ENCODE results near the gene BMP6.

DNA sequence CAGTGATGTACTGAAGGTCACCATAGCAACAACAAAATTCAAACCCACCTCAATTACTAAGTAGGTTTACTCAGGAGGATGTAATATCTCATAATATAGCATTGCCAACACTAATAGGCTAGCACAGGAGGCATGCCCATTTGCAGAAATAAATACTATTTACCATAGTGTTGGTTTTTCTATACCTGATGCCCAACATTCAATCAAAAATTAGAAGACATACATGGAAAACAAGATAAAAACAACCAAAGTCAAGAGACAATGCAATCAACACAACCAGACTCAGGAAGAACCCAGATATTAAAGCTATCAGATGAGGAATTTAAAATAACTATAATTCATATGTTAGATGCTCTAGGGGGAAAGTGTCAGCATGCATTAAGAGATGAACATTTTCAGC is 199.0 kb downstream of the BMP6 start:
- TF ChIP-seq, protein P1, sequence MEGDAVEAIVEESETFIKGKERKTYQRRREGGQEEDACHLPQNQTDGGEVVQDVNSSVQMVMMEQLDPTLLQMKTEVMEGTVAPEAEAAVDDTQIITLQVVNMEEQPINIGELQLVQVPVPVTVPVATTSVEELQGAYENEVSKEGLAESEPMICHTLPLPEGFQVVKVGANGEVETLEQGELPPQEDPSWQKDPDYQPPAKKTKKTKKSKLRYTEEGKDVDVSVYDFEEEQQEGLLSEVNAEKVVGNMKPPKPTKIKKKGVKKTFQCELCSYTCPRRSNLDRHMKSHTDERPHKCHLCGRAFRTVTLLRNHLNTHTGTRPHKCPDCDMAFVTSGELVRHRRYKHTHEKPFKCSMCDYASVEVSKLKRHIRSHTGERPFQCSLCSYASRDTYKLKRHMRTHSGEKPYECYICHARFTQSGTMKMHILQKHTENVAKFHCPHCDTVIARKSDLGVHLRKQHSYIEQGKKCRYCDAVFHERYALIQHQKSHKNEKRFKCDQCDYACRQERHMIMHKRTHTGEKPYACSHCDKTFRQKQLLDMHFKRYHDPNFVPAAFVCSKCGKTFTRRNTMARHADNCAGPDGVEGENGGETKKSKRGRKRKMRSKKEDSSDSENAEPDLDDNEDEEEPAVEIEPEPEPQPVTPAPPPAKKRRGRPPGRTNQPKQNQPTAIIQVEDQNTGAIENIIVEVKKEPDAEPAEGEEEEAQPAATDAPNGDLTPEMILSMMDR (IDR thresholded peaks at IDR 0.05): no peak
- TF ChIP-seq POLR2AphosphoS5 (IDR thresholded peaks at IDR 0.05): no peak
- no peak for TF ChIP-seq POLR2A (IDR thresholded peaks at IDR 0.05)
